GM18873 (cell line): Measurements from ENCODE around the gene SERF2.
"Not testable (repeated sequence)": the region's sequence is repeated elsewhere in the genome, so short reads cannot be mapped to it uniquely, and the experiment has no call there.

Experiments used
- ATAC-seq: cut with Tn5 transposase; IDR thresholded peaks from one replicate; pipeline ENCODE4 v1.9.1; 2021; ENCODE audit warnings: mild to moderate bottlenecking, moderate library complexity, moderate number of reproducible peaks; ENCODE audit not compliant: unreplicated experiment, low FRiP score

SERF2 gene

DNA sequence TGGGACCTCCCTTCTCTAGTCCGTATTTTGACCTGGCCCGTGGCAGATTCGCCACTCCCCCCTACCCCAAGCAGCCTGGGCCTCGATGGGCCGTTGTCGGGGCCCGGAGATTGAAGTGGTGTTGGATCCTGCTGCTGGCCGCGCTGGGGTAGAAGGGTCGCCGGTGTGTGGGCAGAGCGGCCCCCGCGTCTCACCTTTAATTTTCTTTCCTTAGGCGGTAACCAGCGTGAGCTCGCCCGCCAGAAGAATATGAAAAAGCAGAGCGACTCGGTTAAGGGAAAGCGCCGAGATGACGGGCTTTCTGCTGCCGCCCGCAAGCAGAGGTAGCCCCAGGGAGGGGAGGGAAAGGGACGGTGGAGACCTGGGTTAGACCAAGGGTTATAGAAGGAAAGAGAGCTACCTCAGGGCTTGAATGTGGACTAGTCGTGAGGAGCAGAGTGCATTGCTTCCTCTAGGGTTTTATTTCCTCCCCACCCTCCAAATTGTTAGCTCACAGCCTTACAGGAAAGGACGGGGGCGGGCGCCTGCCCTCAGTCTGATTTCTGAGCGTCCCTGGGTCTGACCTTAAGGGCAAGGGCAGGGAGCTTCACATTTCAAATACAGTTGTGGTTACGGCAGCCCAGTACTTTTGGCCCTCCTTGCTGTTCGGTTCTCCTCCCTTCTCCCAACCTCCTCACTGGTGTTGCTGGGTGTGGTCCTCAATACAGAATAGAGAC lies 799 bp downstream of the SERF2 start:
- no peak for ATAC-seq

DNA sequence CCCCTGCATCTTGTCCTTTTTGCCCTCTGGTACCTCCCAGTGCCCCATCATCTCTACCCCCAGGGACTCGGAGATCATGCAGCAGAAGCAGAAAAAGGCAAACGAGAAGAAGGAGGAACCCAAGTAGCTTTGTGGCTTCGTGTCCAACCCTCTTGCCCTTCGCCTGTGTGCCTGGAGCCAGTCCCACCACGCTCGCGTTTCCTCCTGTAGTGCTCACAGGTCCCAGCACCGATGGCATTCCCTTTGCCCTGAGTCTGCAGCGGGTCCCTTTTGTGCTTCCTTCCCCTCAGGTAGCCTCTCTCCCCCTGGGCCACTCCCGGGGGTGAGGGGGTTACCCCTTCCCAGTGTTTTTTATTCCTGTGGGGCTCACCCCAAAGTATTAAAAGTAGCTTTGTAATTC lies 1.5 kb downstream of the SERF2 start:
- no peak for ATAC-seq

DNA sequence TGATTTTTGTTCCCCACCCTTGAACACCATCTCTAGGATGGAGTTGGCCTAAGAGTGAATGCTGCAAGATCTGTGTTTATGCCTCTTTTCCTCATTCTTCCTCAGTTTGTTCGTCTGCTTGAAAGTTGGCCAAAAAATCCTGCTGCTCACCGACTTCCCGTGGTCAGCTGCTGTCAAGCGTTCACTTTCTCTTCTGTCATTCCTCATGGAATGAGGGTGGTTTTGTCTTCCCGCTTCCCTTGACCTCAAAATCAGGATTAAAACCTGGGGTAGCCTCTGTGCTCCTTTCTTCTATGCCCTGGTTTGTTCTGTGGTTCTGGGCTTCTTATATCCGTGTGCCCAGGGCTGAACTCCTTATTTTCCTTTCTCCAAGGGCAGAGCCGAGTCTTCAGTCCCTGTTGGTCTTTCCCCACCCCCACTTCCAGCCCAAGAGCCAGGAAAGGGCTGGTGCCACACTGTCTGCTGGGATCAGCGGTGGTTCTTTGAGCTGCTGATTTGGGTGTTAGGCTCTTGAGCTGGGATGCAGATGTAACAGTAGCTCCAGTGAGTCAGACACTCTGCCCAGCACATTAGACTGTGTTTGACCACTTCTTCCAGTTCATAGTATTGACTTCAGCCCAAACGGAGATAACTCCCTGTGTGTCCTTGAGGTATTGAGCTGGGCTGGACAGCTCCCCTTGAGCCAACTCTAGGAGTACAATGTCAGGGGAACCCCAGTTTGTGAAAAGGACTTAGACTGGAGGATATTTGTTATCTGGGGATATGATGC lies 2.3 kb downstream of the SERF2 start:
- no peak for ATAC-seq

DNA sequence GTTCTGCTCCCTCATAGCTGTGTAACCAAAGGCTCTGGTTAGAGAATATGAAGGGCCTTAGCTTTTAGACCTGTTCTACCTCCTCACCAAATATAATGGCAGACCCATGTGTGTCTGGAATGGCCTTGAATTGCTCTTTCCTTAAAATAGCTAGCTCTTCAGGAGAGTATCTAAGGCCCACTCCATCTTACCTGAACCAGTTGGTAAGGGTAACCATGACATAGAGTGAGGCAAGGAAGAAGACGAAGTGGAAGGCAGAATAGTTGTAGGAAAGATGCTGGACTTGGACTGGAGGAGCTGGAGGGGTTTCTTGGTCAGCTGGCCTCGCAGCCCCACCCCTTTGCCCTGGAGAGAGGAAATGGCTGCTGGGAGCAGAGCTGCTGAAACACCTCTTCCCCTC lies 3.1 kb downstream of the SERF2 start:
- no peak for ATAC-seq

DNA sequence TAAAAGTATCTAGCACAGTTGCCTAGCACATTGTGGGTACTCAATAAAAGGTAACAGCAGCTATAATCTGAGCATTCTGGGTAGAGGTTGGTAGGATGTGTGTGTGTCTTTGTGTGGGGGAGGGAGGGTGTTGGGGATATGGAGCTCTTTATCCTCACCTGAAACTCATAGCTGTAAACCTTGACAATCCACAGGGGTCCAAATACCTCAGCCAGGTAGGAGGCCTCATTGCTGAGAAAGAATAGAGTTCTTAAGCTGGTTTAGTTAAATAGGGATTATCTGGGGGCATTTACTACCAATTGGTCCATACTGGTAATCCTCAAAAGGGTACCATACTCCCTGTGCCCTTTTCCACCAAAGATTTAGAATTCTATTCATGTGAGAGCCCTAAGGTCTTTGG lies 3.9 kb downstream of the SERF2 start:
- ATAC-seq, result no peak

DNA sequence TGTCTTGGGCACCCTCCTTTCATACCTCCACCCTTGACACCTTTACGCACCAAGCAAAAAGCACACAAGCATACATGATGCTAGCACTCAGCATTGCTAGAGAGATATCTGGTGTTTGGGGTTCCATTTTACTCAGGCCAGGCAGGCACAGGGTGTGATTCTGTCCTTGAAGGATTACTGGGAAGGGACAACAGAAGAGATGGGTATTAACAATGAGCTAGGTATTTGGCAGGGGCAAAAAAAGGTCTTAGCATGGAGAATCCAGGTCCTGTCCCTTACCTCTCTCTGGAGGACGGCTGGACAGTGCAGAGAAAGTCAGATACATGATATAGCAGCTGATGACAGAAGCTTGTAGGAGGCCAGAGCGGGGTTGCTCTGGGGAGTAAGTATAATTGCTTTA lies 4.4 kb downstream of the SERF2 start:
- ATAC-seq, result no peak

DNA sequence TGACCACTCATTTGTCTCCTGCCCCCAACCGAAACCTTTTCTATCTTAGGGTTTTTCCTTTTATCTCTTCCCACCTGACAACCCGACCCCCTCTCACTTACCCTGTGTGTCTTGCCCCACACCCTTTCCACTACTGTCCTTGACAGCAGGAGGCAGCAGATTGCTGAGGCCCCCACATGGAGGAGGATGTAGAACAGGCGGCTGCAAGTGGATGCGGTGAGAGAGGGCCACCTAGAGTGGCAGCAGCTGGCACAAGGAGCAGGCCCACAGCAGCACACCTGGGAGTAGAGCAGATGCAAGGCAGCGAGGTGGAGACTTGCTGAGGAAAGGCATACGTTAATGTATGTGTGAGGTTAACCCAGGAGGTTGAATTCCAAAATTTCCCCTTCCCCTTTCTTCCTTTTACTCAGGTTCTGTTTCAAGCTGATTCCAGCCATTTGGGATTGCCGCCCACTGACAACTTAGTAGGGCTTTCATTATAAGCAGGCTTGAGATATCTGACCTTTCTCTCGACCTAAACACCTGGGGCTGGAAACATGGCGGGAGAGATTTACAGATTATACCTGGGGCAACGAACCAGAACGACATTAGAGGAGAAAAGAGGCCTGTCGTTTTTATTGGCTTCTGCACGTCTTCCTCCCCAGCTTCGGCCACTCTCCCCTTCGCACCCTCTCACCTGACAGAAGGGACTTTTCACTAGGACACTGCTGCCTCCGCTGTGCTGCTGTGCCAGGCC lies 7.3 kb downstream of the SERF2 start:
- ATAC-seq, result no peak

DNA sequence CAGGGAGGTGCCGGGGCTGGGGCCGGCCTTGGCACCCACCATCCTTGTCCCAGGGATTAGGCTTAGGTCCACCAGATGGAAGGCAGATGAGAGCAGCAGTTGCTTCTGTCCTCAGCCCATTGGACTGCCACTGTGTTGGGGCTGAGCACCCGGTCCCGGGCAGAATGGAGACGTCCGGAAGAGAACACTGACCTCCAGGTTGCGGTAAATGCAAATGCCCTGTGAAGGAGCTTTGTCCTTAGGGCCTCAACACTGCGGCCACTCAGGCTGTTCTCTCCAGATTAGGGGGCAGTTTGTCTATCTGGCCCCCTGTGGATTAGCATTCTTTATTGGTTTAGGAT lies 7.8 kb downstream of the SERF2 start, which contains the start of gene SERINC4:
TSS of gene SERINC4 (minus strand) at position 276 of the 341 bp plus-strand sequence. CDS start at position 42, 234 bp downstream.
- ATAC-seq, result no peak

DNA sequence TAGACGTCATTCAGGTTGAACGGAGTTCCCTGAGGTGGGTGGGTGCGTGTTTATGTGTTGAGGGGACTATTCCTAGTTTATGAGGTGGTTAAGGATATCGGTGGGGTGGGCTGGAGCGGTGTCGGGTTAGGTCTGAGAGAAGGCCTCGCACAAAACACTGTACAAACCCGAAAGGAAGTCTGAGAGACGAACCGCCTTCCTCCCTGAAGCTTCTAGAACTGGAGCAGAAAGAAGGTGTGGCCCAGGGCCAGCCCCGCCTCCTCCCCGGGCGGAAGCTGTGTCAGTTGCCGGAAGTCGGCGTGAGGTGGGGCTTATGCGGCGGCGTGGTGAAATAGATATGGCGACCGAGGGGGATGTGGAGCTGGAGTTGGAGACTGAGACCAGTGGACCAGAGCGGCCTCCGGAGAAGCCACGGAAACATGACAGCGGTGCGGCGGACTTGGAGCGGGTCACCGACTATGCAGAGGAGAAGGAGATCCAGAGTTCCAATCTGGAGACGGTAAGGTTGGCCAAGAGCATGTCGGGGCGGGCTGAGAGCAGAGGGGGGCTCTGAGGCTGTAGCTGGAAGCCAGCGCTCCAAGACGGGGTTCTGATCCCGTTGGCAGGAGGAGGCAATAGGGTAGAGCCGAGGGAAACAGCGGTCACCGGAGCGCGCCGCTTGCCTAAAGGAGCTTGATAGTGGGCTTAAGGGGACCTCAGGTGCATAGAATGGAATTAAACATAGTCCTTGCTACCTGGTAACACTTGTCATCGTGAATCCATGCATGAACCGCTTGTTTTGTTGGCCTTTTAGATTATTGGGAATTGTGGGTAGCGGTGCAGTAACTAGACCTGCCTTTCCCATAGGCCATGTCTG lies 8.4 kb downstream of the SERF2 start, which contains the start of gene HYPK:
TSS of gene HYPK (plus strand) at position 314 of the 856 bp plus-strand sequence. CDS start at position 338, 24 bp downstream.
- no peak for ATAC-seq

DNA sequence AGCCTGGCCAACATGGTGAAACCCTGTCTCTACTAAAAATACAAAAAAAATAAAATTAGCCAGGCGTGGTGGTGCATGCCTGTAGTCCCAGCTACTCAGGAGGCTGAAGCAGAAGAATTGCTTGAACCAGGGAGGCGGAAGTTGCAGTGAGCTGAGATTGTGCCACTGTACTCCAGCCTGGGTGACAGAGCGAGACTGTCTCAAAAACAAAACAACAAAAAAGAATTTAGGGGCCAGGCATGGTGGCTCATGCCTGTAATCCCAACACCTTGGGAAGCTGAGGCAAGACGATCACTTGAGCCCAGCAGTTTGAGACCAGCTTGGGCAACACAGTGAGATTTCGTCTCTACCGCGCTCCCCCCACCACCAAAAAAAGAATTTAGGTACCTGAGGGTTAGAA lies 10.6 kb downstream of the SERF2 start:
- not testable (repeated sequence) for ATAC-seq

DNA sequence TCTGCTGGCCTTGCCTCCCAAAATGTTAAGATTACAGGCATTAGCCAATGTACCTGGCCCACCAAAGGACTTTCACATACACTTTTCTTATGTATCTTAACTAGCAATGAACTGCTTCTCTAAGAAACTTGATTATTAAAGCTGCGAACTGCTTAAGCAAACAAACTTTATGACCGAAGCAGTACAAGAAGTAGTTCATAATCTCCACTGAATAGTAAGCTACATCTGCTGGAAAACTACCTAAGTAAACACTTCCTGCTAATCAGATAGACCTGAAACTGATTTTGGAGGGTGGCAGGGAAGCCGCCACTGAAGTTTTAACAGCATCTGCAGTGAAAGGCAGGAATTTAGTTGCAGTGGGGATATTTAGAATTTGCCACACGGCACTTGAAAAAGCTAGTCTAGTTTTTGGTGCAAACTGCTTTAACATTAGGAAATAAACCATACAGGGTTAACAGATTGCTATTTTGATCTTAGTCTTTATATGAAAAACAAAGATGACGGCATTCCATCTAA lies 16.4 kb downstream of the SERF2 start:
- ATAC-seq, result no peak

DNA sequence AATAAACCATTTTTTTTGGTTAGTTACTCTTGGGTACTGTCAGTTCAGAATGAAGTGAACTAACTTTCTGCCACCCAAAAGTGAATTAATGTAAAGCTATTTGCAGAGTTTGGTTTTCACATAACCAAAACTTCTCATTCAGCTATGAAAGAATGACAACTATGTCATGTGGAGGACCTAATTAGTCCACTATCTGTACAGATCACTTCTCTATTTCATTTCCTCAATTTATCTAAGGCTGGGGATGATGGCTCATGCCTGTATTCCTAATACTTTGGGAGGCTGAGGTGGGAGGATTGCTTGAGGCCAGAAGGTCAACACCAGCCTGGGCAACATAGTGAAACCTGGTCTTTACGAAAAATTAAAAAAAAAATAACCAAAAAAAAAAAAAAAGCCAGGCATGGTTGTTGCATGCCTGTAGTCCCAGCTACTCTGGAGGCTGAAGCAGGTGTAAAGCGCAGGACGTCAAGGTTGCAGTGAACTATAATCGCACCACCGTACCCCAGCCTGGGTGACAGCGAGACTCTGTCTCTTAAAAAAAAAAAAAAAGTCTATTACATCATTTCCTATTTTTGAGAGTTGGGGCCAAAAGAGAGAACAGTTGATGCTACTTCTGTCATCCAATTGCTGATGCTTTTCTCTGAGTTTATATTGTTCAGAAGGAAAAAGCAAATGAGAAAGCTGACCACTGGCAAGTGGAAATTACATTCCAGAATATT lies 17.0 kb downstream of the SERF2 start:
- no peak for ATAC-seq

DNA sequence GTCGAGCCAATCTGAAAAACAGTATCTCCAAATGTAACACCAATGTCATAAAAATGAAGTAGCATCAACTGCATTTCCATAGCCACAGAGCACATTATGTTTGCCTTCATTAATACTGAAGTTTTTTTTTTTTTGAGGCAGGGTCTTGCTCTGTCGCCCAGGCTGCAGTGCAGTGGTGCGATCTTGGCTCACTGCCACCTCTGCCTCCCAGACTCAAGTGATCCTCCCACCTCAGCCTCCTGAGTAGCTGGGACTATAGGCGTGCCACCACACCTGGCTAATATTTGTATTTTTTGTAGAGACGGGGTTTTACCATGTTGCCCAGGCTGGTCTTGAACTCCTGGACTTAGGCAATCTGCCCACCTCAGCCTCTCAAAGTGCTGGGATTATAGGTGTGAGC lies 22.9 kb downstream of the SERF2 start:
- ATAC-seq, result not testable (repeated sequence)

DNA sequence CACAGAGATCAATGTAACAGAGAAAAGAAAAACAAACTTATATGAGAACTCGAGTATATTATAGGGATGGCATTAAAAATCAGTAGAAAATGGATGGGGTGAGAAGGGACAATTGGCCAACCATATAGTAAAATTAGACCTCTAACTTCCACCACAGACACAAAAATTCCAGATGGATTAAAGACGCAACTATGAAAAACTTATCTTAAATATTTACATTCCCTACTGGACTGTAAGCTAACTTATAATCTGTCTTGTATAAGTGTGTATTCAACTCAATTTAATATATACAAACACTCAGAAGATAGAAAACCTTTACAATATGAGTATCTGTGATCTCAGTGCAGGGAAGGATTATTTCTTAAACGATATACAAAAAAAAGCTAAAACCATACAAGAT lies 29.4 kb downstream of the SERF2 start:
- no peak for ATAC-seq

DNA sequence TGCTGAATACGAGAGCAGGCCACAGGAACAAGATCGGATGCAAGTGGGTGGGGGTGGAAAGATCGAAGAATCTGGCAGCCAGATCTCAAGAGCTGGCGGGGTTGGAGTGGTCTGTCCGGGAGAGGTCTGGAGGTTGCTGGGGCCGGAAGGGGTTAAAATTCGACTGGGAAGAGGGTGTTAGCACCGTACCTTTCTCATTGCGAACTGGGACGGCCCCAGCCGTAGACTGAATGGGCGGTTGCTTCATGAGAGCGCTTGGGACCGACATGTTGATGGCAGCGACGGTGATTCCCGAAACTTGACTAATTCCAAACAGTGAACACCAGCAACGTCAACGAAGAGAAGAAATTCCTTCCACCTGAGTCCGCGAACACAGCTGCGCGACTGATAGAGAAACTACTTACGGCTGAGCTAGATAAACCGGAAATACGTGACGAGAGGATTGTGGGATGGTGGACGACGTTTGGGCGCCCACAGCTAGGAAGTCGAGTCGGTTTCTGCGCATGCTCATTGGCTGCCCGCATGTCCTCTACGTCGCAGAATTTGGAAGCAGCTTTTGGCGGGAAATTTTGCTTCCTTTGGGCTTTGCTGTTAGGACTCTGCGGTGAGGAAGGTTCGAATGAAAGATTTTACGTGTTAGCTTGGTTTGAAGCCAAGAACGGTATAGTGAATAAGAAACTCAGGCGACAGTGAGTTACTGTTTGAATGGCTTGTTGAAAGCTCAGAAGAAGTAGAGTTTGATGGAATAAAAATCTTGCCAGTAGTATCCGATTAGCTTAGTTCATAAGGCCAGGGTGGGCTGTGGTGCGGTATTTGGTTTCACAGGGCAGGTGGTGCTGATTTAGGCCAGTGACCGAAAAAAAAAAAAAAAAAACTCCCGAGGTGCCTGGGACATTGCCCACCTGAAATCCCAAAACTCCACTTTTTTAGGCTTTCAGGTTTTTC lies 32.5 kb downstream of the SERF2 start, which contains the start of gene MFAP1:
TSS of gene MFAP1 (minus strand) at position 389 of the 945 bp plus-strand sequence. CDS start at position 268, 121 bp downstream.
- ATAC-seq, result peak; percentile 73

DNA sequence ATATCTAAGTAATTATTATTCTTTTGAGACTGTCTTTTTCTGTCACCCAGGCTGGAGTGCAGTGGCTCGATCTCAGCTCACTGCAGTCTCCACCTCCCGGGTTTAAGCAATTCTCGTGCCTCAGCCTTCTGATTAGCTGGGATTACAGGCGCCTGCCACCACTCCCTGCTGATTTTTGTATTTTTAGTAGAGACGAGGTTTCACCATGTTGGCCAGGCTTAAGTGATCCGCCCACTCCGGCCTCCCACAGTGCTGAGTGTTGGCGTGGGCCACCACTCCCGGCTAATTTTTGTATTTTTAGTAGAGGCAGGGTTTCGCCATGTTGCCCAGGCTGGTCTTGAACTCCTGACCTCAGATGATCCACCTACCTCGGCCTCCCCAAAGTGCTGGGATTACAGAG lies 33.2 kb downstream of the SERF2 start:
- not testable (repeated sequence) for ATAC-seq

DNA sequence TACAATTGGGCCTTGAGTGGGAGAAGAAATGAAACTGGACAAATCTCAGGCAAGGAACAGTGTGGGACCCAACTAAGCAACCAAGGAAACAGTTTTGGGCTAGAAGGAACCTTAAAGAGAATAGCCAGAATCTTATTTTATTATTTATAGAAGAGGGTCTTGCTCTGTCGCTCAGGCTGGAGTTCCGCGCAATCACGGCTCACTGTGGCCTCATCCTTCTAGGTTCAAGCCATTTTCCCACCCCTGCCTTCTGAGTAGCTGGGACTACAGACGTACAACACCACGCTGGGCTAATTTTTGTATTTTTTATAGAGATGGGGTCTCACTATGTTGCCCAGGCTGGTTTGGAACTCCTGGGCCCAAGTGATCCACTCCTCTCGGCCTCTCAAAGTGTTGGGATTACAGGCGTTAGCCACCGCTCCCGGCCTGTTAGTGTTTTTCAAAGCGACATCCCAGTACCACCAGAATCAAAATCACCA lies 33.9 kb downstream of the SERF2 start:
- no peak for ATAC-seq
